COLO668 (cell line): ENCODE measurements around the gene APOL6.

Experiments
- DNase-seq: peaks from one replicate; lab custom pipeline; 2025; ENCODE audit not compliant: unreplicated experiment; lab: John Stamatoyannopoulos, UW

Gene APOL6, protein sequence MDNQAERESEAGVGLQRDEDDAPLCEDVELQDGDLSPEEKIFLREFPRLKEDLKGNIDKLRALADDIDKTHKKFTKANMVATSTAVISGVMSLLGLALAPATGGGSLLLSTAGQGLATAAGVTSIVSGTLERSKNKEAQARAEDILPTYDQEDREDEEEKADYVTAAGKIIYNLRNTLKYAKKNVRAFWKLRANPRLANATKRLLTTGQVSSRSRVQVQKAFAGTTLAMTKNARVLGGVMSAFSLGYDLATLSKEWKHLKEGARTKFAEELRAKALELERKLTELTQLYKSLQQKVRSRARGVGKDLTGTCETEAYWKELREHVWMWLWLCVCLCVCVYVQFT

DNA sequence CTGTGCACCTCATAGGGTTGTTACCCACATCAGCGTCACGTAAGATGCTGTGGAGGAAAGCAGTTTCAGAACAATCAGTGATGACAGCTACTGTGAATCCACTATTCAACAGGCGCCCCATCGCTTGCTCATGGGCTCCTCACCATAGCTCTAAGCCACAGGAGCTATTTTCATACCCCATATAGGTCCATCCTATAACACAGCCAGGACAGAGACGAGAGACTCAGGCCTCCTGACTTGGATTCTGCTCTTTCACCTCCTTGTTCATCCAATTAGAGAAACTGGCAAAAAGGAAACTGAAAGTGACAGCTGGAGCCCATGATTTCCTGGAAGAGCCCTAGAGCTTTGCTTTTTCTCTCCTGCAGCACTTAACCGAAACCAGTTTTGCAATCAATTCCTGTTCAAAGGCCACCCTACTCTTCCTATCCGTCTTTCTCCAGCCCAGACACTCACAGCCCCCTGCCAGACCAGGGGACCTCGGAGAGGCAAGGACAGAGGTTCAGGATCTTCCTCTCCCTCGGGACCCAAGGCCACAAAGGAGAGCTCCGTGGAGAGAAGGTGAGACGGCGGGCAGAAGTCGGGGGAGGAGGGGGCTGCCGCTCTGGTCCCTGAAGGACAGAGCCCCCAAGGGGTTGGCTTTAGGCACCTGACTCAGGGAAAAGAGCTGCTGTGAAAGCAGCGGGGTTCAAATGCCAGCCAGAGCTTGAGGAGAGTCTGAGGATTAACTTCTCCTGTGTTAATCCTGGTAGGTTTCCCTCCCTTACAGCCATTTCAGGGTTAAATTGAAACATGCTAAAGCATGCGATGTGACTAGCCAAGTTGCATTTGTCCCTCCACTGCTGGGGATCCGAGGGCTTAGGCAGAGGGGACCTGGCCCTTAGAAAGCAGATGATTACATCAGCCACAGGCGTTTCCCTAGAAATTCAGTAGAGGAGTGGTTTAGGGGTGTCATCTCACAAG, at the start of gene APOL6:
Gene APOL6, plus strand, starts transcription at position 381 of the 960 bp plus-strand sequence. CDS start 7,980 bp downstream, outside the sequence.
- peak; percentile 37 for DNase-seq

DNA sequence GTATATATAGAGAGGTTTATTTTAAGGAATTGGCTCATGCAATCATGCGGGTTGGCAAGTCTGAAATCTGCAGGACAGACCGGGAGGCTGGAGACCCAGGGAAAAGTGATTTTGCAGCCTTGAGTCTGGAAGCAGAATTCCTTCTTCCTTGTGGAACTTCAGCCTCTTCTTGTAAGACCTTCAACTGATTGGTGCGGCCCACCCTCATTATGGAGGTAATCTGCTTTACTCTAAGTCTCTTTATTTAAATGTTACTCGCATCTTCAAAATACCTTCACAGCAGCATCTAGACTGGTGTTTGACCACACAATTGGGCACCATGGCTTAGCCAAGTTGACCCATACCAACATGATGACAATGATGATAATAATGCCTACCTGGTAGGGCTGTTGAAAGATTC, 48.9 kb upstream of the APOL6 start:
- DNase-seq, result no peak

DNA sequence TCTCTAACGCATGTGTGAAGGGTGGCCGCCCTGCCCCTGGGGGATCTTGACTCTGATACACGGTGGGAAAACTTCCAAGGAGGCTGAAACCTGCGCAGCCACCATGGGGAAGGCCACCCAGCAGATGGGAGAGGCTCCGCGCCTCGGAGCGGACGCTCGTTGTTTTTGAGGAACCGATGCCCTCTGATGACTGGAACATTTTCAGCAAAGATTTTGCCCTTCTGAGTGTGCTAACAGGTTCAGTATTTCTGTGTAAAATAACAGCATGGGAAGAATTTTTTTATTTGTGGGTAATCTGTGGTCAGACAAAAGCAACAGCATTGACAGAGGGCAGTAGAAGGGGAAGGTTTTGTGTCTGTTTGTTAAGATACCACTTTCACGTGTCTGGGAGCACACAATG, 47.8 kb upstream of the APOL6 start:
- no peak for DNase-seq

DNA sequence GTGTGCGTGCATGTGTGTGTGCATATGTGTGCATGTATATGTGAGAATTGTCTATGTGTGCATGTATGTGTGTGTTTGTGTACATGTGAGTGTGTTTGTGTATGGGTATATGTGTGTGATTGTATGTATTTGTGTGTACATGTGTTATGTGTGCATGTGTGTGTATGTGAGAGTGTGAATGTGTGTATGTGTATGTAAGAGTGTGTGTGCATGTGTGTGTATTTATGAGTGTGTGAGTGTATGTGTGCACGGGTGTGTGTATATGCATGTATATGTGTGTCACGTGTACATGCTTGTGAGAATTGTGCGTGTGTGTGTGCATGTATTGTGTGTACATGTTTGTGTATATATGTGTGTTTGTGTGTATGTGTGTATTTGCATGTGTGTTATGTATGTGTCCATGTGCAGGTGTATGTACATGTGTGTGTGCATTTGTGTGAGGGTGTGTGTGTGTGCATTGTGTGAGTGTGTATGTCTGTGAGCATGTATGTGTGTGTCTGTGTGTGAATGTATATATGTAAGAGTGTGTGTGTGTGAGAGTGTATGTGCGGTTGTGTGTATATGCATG, 47.1 kb upstream of the APOL6 start:
- no peak for DNase-seq

DNA sequence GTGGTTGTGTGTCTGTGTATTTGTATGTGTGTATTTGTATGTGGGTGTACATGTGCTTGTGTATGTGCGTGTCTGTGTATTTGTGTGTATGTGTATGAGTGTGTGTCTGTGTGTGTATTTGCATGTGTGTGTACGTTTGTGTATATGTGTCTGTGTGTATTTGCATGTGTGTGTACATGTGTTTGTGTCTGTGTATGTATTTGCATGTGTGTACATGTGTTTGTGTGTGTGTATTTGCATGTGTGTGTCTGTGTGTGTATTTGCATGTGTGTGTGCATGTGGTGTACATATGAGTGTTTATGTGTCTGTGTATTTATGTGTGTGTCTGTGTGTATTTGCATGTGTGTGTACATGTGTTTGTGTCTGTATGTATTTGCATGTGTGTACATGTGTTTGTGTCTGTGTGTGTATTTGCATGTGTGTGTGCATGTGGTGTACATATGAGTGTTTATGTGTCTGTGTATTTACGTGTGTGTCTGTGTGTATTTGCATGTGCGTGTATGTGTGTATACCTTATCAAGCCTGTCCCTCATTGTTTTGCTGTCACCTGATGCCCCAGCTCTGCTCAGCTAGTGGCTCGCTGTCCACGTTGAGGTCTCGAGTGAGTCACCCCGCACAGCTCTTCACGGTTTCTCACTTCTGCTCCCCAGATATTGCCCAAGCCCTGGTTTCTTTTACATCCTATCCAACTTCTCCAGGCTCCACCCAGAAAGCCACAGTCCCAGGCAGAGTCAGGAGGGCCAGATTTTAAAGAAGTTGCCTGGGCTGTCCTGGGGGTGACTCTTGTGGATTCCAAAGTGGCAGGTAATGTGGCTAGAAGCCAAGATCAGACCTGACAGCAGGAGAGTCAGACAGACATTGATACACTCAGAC, 46.3 kb upstream of the APOL6 start:
- no peak for DNase-seq

DNA sequence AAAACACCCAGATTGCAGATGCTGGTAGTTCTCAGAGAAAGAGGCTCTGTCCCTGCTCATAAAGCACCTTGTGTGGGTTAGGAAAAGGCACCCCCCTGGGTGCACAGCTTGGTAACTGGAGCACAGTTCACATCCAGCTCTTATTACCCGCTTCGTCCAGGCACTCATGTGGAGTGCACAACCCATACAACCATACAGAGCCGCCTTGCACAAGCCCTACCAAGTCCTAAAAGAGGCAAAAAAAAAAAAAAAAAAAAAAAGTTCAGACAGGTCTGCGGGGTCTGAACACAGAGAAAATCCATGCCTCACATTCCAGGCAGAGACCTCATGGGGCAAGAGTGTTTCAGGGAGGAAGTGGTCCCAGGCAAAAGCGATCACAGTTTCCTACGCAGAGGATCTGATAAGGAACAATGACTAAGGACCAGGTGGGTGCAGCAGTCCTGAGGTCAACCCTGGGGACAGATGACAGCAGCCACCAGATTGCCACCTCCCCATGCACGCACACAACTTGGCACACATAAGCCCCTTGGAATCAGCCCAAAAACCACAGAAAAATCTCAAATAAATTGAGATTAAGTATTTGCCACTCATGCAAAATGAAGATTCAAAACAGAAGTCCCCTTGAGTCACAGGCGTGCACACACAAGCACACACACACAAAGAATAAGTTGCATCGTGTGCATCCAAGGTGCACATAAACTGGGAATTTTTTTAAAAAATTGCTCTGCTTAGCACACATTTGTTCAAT, 43.5 kb upstream of the APOL6 start:
- no peak for DNase-seq

DNA sequence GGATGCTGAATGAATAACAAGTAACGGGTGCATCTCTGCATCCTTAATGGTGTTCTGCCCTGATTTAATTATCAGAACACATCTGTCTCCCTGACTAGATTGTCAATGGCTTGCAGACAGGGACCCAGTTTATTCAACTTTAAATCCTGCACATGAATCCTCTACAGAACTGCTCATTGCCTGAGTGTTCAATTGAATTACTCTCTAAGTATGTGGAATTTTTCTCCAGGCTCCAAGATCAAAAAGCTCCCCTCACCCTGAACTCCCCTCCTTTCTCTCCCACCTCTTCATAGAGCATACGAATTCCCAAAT, 42.9 kb upstream of the APOL6 start:
- no peak for DNase-seq

DNA sequence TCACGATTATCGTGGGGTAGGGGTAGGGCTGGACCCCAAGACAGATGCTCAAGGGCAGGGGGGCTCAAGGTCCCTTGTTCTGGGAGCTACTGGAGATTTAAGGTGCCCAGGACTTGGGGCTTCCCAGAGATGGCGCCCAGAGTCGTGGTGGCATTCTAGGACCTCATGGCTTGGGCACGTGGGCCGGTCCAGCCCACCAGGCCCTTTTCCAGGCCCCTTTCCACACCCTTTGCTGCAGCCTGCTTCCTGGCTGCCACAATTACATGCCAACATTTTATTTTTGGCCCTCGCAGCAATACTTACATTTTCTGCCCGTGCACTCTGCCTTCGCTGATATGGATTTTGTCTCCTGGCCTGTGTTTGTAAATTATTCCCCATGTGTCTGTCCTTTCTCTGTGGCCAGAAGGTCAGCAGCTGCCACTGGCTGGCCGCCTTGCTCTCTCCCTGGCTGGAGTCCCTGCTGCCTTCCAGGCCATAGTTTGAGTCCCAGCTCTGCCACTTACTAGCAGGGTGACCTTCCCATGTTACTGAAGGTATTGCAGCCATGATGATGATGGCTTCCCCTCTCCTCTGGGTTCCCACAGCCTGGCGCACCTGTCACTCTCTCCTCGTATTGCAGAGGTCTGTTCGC, 42.3 kb upstream of the APOL6 start:
- no peak for DNase-seq

DNA sequence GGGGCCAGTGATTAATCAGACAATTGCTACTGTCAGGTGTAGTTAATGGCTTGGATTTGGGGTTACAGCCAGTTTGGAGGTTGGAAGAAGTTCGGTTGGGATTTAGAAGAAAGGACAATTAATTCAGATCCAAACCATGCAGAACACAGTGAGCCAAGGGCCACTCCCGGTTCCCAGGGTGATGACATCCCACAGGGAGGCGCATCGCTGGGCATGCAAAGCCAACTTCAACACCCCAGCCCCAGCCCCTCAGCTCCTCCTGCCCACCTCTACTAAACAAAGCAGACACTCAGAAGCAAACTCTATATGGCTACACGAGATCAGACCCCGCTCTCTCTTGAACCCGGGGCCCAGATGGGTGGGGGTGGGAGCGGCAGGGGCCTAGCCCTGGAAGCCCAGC, 41.3 kb upstream of the APOL6 start:
- DNase-seq, result no peak

DNA sequence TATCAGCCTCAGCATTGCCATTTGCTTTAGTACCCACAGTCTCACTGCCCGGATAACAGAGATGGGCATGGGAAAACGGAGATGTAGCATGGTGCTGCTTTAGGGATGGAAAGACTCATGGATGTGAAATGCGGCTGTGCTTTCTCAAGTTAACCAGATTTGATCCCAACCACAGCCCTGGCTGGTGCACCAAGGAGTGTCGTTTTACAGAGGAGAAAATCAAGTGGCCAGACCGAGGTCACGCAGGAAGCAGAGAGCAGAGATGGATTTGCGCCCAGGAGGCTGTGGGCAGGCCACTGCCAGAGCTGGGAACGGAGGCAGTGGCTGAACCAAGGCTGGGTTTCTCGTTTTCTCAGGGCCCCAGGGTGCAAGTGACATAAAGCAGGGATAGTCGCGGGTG, 40.2 kb upstream of the APOL6 start:
- DNase-seq, result no peak

DNA sequence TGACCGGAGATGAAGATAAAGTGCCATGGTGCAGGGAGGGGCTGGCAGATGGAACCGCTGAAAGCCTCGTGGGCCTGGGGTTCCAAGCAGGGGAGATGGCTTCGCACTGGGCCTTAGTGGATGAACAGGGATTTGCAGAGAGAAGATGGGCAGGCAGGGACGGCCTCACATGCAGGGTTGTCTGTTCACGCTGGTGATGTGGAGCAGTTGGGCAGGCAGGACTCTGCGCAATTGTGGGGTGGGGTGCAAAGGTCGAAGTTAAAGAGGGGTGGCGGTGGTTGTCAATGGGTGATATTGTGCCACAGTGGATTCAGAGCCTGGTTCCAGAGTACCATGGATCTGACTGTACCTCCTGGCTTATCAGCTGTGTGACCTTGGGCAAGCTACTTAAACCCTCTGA, 39.0 kb upstream of the APOL6 start:
- no peak for DNase-seq

DNA sequence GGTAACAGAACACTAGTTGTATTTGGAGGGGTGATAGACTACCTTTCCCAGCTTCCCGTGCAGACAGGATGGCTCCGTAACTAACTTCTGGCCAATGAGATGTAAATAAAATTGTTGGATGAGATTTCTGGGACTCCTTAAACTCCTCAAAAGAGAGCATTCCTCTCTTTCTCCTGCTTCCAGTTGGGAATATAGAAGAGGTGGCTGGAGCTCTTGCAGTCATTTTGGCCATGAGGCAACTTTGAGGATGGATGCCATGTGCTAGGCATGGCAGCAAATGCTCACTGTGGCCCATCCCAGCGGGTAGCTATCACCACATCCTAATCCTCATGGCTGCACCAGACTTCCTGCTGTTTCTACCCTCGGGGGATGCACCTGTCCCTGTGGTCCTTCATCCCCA, 38.5 kb upstream of the APOL6 start:
- DNase-seq, result no peak

DNA sequence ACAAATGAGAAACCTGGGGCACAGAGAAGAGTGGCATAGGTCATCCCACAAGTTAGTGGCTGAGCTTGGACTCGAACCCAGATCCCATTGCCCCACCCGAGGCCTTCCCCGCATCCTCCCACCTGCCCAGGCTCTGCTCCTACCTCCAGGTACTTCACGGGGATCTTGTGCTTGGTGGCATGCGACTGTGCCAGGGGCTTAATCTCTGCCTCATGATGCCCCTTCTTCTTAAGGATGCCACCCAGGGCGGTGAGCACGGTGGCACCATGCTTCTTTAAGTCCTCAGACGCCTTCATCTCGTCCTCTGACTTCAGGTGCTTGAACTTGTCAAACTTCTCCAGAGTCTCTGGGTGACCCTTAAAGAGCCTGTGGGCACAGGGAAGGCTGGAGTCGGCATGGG, 37.5 kb upstream of the APOL6 start:
- DNase-seq, result no peak

DNA sequence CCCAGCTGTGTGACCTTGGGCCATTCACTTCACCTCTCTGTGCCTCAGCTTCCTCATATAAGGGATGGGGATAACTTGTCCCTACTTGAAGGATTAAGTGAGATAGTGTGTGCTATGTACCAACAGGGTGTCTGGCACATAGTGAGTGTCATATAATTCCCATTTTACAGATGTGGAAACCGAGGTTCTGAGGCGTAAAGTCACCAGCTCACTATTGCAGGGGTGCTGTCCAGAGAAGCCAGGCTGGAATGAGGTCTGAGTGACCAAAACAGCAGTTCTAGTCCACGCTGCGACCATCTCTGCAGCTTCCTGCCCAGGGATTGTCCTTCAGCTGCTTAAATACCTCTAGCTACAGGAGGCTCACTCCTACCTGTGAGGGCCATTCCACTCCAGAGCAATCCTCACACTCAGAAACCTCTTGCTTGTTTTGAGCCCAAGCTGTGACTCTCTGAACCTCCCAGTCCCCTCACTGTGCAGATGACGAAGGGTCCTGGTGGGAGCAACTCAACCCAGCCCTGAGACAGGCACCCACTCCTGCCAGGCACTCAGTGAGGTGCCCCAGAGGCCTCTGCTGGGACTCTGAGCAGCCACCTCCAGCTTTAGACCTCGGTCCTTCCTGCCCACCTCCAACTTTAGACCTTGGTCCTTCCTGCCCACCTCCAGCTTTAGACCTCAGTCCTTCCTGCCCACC, 36.9 kb upstream of the APOL6 start:
- DNase-seq, result no peak

DNA sequence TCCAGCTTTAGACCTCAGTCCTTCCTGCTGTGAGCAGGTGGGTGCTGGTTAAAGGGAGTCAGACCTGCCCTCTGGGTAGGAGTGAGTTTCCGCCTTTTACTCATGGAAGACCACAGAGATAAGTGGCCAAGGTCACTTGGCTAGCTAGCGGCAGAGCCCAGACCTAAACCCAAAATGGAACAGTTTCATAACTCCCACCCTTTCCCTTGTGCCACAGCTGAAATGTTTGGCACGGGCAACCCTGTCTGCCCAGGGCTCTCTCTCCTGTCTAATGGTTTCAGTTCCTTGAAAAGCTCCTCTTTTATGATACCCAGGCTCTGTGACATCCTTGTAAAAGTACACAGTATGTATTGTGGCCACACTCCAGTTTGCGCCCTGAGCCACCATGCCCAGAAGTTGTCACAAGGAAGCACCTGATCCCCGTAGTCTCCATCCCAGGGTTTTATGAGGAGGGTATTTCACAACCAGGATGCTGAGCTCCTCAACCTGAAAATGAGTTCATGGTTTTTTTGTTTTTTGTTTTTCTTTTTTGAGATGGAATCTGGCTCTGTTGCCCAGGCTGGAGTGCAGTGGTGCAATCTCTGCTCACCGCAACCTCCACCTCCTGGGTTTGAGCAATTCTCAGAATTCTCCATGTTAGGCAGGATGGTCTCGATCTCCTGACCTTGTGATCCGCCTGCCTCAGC, 36.2 kb upstream of the APOL6 start:
- DNase-seq, result no peak

DNA sequence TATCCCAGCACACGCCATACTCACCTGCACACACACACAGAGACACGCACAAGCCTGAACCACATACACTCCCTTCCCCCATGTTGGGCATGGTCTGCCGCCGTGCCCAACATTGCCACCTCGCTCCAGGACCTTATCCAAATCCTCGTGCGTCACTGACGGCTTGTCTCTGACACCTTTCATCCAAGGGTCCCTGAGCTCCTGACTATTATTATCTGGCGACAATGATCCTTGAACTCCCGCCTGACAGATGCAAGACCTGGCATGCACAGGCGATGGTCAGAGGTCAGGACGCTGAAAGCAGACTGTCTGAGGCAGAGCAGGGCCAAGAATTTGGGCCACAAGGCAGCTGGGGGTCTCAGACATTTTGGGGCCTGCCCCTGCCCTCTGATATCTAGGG, 35.3 kb upstream of the APOL6 start:
- DNase-seq, result no peak

DNA sequence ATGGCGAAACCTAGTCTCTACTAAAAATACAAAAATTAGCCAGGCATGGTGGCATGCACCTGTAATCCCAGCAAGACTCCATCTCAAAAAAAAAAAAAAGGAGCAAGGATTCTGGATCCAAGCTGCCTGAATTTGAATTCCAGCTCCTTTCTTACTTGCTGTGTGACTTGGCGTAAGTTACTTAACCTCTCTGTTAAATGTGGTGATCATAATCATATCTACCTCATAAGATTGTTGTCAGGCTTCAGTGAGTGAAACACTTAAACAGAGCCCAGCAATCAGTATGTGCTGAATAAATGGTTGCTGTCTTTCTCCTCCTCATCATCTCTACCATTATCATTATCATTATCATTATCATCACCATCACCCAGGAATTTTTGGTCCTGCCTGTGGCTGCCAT, 33.8 kb upstream of the APOL6 start:
- no peak for DNase-seq

DNA sequence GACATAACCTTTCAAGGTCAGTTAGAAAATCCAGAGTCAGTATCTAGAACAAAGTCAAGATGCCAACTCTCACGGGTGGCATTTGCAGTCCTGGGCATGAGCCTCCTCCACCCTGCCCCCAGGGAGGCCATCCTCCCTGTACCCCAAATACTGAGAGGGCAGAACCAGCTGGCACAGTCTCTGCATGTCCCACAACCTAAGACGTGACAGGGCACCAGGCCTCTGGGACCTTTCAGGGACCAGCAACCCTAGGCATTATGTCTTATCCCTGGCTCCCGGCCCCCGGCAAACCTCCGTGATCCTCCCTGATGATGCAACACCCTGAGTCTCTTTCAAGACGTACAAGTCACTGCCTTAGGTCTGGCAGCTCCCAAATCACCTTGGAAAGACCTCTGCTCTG, 33.1 kb upstream of the APOL6 start:
- DNase-seq, result no peak

DNA sequence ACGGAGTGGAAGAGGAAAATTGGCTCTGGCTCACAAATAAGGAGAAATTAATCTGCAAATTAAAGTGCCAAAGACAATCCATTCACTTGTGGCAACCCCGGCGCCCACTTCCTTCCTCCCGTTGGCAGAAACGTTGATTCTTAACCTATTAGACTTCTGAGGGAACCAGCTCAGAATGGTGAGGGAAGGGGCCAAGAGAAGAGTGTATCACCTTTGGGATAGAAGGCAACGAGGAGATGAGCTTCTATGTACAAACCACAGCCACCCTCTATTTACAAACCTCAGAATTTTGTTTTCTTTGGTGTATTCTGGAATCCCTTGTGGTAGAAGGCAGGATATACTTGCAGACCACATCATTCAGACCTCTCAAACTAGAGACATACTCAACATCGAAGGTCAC, 32.2 kb upstream of the APOL6 start:
- DNase-seq, result no peak
